Right ventricle myocardium inferior (tissue), 1 donor: ENCODE data around the gene ZXDC. TPM values are rescaled to one million over a fixed set of nuclear protein-coding genes. Genes with fewer than 3 reads are reported as not detected.

Experiments
- ATAC-seq: fragments of 200-7000 bp; cut with Tn5 transposase; one replicate; pipeline ENCODE4 v1.9.1; 2020; ENCODE audit warnings: mild to moderate bottlenecking, moderate library complexity
- DNase-seq: peaks from one replicate; pipeline ENCODE4 v3.0.0; 2021; ENCODE audit errors: missing footprints
- intact Hi-C: fragments of 100-400 bp; cut with DNase I; formaldehyde crosslinking; loops from one replicate; pipeline ENCODE4 v1.11.0; 2022
- total RNA-seq: library from RNA; stranded (reverse); fragmentation: NEBNext Ultra II Directional; extraction: Animal tissue kit (Norgen Biotek cat#: 25700); gene quantifications from one replicate; pipeline ENCODE4 v1.2.1, GENCODE V29; 2021
- donor health status: DM: no; HTN: yes; CAD: no; lungs with severe emphysema.

Gene ZXDC
- total RNA-seq, 1 donor from 2014 or later, result 15.9 TPM

GRCh38 chr3:126433105-126433430, 42.6 kb downstream of the ZXDC start:
- intact Hi-C loops, result no loop called here
- DNase-seq, result peak; percentile 26
- ATAC-seq, result peak; percentile 11

- ATAC-seq (peak; percentile 8), DNase-seq (peak; percentile 21)
- intact Hi-C loops, result no loop called here
These were observed 43.2 kb downstream of the ZXDC start for GRCh38 chr3:126432361-126433104.

- ATAC-seq (no peak), DNase-seq (no peak)
- intact Hi-C loops, result no loop called here
These were observed 44.6 kb downstream of the ZXDC start for GRCh38 chr3:126431103-126431534.

GRCh38 chr3:126424751-126425150, 50.9 kb downstream of the ZXDC start:
- DNase-seq (no peak), ATAC-seq (no peak)
- intact Hi-C loops, result no loop called here

DNA sequence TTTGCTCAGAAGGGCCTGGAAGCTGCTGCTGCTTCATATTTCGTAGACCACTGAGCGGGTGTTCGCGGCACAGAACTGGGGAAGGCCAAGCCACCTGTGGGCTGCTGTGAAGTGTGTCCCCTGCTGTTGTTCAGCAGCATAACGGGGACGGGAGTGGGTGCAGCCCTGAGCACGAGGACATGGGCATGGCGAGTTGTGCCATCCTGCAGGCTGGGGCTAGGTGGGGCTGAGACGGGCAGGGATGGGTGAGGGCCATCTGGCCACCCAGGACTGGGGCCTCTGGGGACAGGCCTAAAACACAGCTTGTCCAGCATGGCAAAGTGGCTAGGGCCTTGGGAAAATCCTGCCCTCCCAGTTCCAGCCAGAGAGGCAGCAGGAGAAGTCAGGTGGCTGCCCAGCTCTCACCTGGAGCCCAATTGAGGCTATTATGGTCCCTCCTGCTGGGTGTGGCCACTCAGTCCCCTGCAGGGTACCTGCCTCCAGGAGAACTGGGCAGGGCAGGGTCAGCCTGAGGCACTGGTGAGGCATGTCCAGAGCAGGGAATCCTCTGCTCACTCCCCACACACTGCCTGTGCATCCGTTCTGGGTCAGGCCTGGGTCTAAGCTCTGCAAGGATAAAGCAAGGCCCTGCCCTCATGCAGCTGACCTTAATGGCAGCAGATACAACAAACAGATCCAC, 51.5 kb downstream of the ZXDC start:
- DNase-seq, result no peak
- ATAC-seq, result no peak
- intact Hi-C loops, result no loop called here

DNA sequence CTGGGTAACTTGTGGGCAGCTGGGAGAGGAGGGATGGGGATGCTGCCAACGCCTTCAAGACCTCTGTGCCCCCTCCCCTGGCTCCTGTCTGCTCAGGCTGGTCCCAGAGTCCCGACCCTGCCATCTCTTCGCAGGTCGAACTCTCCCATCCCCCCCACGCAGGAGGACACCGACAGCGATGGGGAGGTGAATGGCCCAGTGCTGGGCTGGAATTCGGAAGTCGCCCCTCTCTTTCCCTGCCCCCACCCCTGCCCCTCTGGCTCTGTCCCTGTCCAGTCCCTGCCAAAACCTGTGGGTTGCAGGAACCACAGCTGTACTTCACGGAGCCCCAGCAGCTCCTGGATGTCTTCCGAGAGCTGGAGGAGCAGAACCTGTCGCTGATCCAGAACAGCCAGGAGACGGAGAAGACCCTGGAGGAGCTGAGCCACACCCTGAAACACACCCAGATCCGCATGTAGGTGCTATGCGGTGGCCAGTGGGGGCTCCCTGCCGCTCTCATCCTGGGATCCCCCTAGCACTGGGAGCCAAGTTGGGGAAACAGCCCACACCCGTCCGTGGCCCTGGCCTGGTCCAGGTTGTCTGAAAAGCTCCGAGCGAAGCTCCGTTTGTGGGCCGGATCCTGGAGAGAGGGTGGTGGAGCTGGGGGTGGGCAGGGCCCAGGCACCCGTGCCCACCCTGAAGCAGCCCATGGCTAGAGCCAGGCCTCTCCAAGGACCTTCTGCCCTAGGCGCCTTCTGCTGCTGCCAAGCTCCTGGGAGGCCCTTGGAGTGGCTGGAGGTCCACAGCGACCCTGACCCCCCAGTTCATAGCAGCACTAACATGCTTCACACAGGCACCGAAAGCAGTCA, 52.3 kb downstream of the ZXDC start:
- peak; percentile 9 for ATAC-seq
- DNase-seq, result no peak
- intact Hi-C loops, result no loop called here

DNA sequence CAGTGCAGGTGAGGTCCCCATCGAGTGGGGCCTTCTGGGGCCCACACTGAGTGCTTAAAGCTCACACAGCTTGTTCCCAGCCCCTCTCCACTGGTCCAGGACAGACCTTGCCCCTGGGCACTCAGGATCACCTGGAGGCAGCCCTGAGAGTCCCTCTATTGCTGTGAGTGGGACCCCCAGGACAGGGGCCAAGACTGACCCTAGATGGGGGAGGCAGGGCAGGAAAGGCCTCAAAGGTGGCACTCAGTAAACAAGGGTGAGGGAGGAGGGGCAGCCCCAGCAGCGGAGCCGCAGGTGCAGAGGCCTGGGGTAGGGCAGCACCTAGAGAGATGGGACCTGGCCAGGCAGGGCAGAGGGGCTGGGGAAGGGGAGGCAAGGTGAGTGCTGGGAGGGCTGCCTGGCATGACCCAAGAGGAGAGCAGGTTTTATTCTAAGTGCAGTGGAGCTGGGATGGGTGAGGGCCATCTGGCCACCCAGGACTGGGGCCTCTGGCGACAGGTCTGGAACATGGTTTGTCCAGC, 53.1 kb downstream of the ZXDC start:
- ATAC-seq (no peak), DNase-seq (no peak)
- intact Hi-C loops, result no loop called here

GRCh38 chr3:126422121-126422520, 53.6 kb downstream of the ZXDC start:
- DNase-seq, result no peak
- ATAC-seq, result no peak
- intact Hi-C loops, result no loop called here

GRCh38 chr3:126421573-126422119, 54.0 kb downstream of the ZXDC start:
- intact Hi-C loops, result no loop called here
- DNase-seq (no peak), ATAC-seq (no peak)

DNA sequence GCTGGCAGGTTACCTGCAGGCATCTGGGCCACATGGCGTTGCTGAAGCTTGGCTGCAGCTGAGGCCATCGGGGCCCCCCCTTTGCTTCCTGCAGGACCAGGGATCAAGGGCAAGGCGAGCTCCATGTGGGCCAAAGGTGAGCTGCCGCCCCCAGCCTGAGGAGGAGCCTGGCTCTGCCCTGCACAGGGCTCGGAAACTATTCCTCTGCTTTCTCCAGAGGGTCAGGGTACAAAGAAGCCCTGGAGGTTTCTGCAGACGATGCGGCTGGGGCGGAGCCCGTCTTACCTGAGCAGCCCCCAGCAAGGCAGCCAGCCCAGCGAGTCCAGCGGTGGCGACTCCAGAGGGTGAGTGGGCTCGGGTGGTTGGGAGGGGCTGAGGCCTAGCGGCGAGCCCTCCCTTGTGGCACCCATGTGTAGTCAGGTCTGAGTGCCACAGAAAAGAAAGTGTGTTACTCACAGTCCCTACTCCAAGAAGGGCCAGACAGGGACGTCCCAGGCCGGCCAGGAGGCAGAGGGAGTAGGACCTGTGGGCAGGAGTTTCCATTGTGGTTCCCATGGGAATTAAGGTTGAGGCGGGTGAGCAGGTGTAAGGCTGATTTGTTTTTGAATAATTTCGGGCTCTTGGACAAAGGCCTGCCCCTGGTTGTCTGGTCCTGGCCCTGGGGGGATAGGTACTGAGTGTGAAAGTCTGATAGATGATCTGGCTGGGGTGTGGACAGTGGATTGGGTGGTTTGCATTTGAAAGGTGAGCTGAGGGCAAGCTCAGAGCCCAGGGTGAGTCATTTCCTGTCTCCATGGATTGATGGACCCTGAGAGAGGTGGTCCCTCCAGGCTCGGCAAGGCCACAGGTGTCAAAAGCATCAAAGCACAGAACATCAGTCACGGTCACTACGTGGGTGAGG, 55.6 kb downstream of the ZXDC start:
- ATAC-seq, result no peak
- DNase-seq, result no peak
- intact Hi-C loops, result no loop called here

DNA sequence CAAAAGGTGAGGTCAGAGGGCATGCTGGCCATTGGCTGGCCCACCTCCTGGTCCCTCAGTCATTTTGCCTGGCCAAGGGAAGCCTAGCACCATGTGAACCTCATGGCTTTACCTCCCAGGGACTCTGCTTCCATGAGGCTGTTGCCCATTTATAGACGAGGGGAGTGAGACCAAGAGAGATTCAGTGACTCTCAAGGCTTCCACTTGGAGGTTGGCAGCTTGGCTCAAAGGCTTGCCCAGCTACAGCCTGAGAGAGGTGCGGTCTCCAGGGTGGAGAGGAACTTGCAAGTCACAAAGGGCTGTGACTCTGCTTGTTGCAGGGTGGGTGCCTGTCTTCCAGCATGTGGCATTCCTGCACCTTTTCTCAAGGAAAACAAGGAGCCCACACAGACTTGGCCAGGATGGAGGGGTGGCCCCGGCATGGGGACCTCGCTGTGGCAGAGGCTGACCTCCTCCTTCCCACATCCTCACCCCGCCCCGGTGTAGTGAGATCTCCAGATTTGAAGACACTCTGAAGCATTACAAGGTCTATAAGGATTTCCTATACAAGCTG, 56.5 kb downstream of the ZXDC start:
- intact Hi-C loops, result no loop called here
- ATAC-seq (no peak), DNase-seq (no peak)

GRCh38 chr3:126418661-126419131, 57.0 kb downstream of the ZXDC start:
- peak; percentile 45 for DNase-seq
- no peak for ATAC-seq
- intact Hi-C loops, result no loop called here

DNA sequence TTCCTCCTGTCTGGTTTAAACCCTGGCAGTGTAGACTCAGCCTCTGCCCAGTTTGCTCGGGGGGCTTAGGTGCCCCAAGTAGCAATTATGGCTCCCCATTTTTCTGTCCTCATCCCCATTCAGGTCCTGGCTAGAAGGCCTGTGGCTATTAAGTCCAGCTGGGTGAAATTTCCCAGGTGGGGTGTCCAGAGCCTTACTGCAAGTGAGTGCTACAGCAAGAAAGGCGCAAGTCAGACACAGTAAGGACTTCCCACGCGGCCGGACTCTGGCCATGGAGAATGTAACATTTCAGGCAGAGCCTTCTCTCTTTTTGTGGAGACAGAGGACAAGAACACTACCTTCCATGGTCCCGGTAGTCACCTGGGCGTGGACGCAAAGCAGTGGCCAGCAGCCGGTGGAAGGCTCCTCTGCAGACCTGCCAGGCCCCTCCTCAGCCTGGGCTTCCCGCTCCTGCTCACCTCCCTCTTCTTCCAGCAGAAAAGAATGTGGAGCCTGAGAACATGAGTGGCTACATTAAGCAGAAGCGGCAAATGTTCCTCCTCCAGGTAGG, 57.6 kb downstream of the ZXDC start:
- peak; percentile 55 for DNase-seq

GRCh38 chr3:126417515-126417914, 58.2 kb downstream of the ZXDC start:
- intact Hi-C loops, result no loop called here
- DNase-seq, result no peak
- no peak for ATAC-seq

More for the DNA sequence above, 57.6 kb downstream of the ZXDC start:
- intact Hi-C loops, result no loop called here
- no peak for ATAC-seq

GRCh38 chr3:126416943-126417342, 58.7 kb downstream of the ZXDC start:
- intact Hi-C loops, result no loop called here
- no peak for DNase-seq
- no peak for ATAC-seq

- intact Hi-C loops, result no loop called here
- DNase-seq, result peak; percentile 65
- ATAC-seq, result no peak
These were observed 59.8 kb downstream of the ZXDC start for GRCh38 chr3:126415661-126416591.
